ENCODE results near the gene TIMM23. TPM values are rescaled to one million over a fixed set of nuclear protein-coding genes. Genes with fewer than 3 reads are reported as not detected.
A peak's percentile ranks its signal among the peaks of the same experiment; 100 is the strongest.
"Not testable (repeated sequence)": the region's sequence is repeated elsewhere in the genome, so short reads cannot be mapped to it uniquely, and the experiment has no call there.

TIMM23 gene
- total RNA-seq (ENCODE audit: low replicate concordance) = 62.0 and 65.0 TPM in 2 replicates
- long read RNA-seq, transcript TIMM23-201 (7 exons, 1,222 nt) = major isoform, 104 of 110 reads
- long read RNA-seq, partial matches to known transcripts = 0 of 110 reads
- long read RNA-seq, other reads (novel, unspliced or antisense) = 6 of 110 reads

GRCh38 chr10:45972106-45972812 is at the start of gene TIMM23:
Gene TIMM23 (plus strand): TSS chr10:45972489. CDS start chr10:45972625, 136 bp downstream.
- DNase-seq (ENCODE audit: extremely low spot score, unreplicated experiment) = peak; percentile 90
- H3K9me3 Mint-ChIP-seq, H3K36me3 Mint-ChIP-seq, H3K27me3 Mint-ChIP-seq: not testable (repeated sequence)
- peak within 1 kb of the TSS; percentile 97 for H3K27ac Mint-ChIP-seq
- H3K4me1 Mint-ChIP-seq (ENCODE audit: unreplicated experiment) = peaks cover 16% of the 10 kb centered on the region
- H3K4me3 Mint-ChIP-seq = peak within 1 kb of the TSS; percentile 100

- not testable (repeated sequence) for H3K4me3 Mint-ChIP-seq; H3K27me3 Mint-ChIP-seq; DNase-seq (ENCODE audit: extremely low spot score, unreplicated experiment); H3K27ac Mint-ChIP-seq; H3K9me3 Mint-ChIP-seq; H3K4me1 Mint-ChIP-seq (ENCODE audit: unreplicated experiment)
- H3K36me3 Mint-ChIP-seq = peaks cover 11% of the 10 kb centered on the region
Measured at GRCh38 chr10:45926790-45927189, 45.5 kb upstream of the TIMM23 start.

- not testable (repeated sequence) for H3K9me3 Mint-ChIP-seq; DNase-seq (ENCODE audit: extremely low spot score, unreplicated experiment); H3K27me3 Mint-ChIP-seq; H3K4me3 Mint-ChIP-seq; H3K4me1 Mint-ChIP-seq (ENCODE audit: unreplicated experiment); H3K27ac Mint-ChIP-seq
- peaks cover 14% of the 10 kb centered on the region for H3K36me3 Mint-ChIP-seq
Measured at GRCh38 chr10:45931305-45931704, 41.0 kb upstream of the TIMM23 start.

- H3K36me3 Mint-ChIP-seq; H3K4me3 Mint-ChIP-seq; H3K9me3 Mint-ChIP-seq; H3K27me3 Mint-ChIP-seq; H3K4me1 Mint-ChIP-seq (ENCODE audit: unreplicated experiment); DNase-seq (ENCODE audit: extremely low spot score, unreplicated experiment); H3K27ac Mint-ChIP-seq: not testable (repeated sequence)
Measured at GRCh38 chr10:45934788-45935187, 37.5 kb upstream of the TIMM23 start.

GRCh38 chr10:45939176-45939697 is 33.1 kb upstream of the TIMM23 start:
- H3K4me3 Mint-ChIP-seq; H3K36me3 Mint-ChIP-seq; H3K4me1 Mint-ChIP-seq (ENCODE audit: unreplicated experiment); H3K27me3 Mint-ChIP-seq; H3K9me3 Mint-ChIP-seq; H3K27ac Mint-ChIP-seq; DNase-seq (ENCODE audit: extremely low spot score, unreplicated experiment): not testable (repeated sequence)

- H3K4me1 Mint-ChIP-seq (ENCODE audit: unreplicated experiment); DNase-seq (ENCODE audit: extremely low spot score, unreplicated experiment); H3K27me3 Mint-ChIP-seq; H3K36me3 Mint-ChIP-seq; H3K9me3 Mint-ChIP-seq; H3K4me3 Mint-ChIP-seq; H3K27ac Mint-ChIP-seq: not testable (repeated sequence)
Measured at GRCh38 chr10:45941196-45941595, 31.1 kb upstream of the TIMM23 start.

GRCh38 chr10:45945476-45945875 is 26.8 kb upstream of the TIMM23 start:
- not testable (repeated sequence) for H3K27ac Mint-ChIP-seq; DNase-seq (ENCODE audit: extremely low spot score, unreplicated experiment); H3K27me3 Mint-ChIP-seq; H3K36me3 Mint-ChIP-seq; H3K9me3 Mint-ChIP-seq; H3K4me1 Mint-ChIP-seq (ENCODE audit: unreplicated experiment); H3K4me3 Mint-ChIP-seq

GRCh38 chr10:45947363-45947762 is 24.9 kb upstream of the TIMM23 start:
- H3K4me1 Mint-ChIP-seq (ENCODE audit: unreplicated experiment); DNase-seq (ENCODE audit: extremely low spot score, unreplicated experiment); H3K27ac Mint-ChIP-seq; H3K4me3 Mint-ChIP-seq; H3K27me3 Mint-ChIP-seq; H3K9me3 Mint-ChIP-seq; H3K36me3 Mint-ChIP-seq: not testable (repeated sequence)
- peak; percentile 32 for TF ChIP-seq CTCF (conservative IDR thresholded peaks at IDR 0.05)

- not testable (repeated sequence) for H3K9me3 Mint-ChIP-seq; H3K36me3 Mint-ChIP-seq; H3K4me1 Mint-ChIP-seq (ENCODE audit: unreplicated experiment); H3K27me3 Mint-ChIP-seq; DNase-seq (ENCODE audit: extremely low spot score, unreplicated experiment); H3K4me3 Mint-ChIP-seq; H3K27ac Mint-ChIP-seq
Measured at GRCh38 chr10:45948801-45949200, 23.5 kb upstream of the TIMM23 start.

- H3K4me3 Mint-ChIP-seq; DNase-seq (ENCODE audit: extremely low spot score, unreplicated experiment); H3K4me1 Mint-ChIP-seq (ENCODE audit: unreplicated experiment); H3K27ac Mint-ChIP-seq; H3K27me3 Mint-ChIP-seq; H3K9me3 Mint-ChIP-seq; H3K36me3 Mint-ChIP-seq: not testable (repeated sequence)
Measured at GRCh38 chr10:45954367-45954766, 17.9 kb upstream of the TIMM23 start.

- not testable (repeated sequence) for DNase-seq (ENCODE audit: extremely low spot score, unreplicated experiment); H3K27me3 Mint-ChIP-seq; H3K36me3 Mint-ChIP-seq; H3K4me3 Mint-ChIP-seq; H3K9me3 Mint-ChIP-seq; H3K4me1 Mint-ChIP-seq (ENCODE audit: unreplicated experiment)
- H3K27ac Mint-ChIP-seq = peak overlapping the region; percentile 79
Measured at GRCh38 chr10:45956634-45957033, 15.7 kb upstream of the TIMM23 start.

- DNase-seq (ENCODE audit: extremely low spot score, unreplicated experiment); H3K4me1 Mint-ChIP-seq (ENCODE audit: unreplicated experiment); H3K36me3 Mint-ChIP-seq; H3K4me3 Mint-ChIP-seq; H3K9me3 Mint-ChIP-seq; H3K27me3 Mint-ChIP-seq: not testable (repeated sequence)
- peak overlapping the region; percentile 72 for H3K27ac Mint-ChIP-seq
Measured at GRCh38 chr10:45957928-45958327, 14.4 kb upstream of the TIMM23 start.

- not testable (repeated sequence) for DNase-seq (ENCODE audit: extremely low spot score, unreplicated experiment); H3K4me3 Mint-ChIP-seq; H3K4me1 Mint-ChIP-seq (ENCODE audit: unreplicated experiment); H3K27ac Mint-ChIP-seq; H3K9me3 Mint-ChIP-seq; H3K27me3 Mint-ChIP-seq; H3K36me3 Mint-ChIP-seq
Measured at GRCh38 chr10:45962686-45963452, 9.4 kb upstream of the TIMM23 start.
